Cerebellar nuclear complex (tissue), 1 donor: ENCODE results near the gene RPL14.
"Not testable (repeated sequence)": the region's sequence is repeated elsewhere in the genome, so short reads cannot be mapped to it uniquely, and the experiment has no call there.

Source experiments
- DNase-seq, 2 experiments: peaks; one replicate each; lab custom pipeline; 2025; lab: John Stamatoyannopoulos, UW

RPL14 gene

DNA sequence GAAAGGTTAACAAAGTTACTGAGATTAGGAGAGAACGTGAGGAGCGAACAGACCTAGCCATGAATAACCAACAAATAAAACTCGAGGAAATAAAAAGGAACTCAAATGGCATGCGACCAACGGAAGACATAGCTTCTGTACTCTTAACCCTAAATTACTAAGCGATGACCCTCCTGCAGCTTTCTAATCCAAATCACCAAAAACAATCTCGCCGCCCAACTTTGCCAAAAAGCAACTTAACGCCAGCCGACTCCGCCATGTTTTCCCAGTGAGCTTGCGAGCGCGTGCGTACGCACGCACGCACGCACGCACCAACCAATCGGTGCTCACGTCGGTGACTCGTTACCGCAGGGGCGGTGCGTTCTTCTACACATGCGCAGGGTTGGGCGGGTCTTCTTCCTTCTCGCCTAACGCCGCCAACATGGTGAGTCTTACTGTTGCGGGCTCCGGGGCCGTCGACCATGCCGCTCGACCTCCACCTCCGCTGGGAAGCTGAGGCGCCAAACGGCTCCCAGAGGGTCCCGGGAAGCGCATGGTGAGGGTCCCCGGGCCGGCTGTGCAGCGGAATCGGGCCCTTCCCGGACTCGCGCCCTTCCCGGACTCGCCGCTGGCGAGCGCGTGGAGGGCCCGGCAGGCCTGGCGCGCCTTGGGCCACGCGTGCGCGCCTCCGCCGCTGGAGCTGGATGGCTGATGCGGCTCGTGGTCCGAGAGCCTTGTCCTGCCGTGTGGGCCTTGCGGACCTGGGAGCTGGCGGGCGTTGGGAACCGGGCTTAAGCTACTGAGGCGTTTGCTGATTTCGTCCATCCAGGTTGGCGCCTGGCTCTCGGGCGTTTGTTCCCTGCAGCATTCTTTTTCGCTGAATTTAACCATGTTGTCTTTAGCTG, at the start of gene RPL14:
TSS of gene RPL14 (plus strand) at position 400 of the 884 bp plus-strand sequence. CDS start at position 533, 133 bp downstream.
- peak; percentile 72 to 84 for DNase-seq

DNA sequence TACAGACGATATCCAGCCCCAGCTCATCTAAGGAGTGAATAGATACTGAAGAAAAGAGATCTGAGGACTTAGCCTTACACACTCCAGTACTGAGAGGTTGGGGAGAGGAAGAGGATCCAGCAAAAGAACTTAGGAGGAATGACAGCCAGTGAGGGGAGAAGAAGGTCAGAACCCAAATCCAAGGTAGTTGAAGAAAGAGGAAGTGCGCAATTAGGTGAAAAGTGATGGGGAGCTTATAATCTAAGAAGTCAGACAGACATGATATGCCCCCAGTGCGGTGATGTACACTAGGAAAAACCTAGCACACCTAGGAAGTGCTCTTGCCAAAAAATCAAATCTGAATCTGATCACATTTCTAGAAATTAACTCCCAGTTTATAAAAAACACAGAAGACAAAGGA, 49.5 kb upstream of the RPL14 start:
- DNase-seq: no peak

DNA sequence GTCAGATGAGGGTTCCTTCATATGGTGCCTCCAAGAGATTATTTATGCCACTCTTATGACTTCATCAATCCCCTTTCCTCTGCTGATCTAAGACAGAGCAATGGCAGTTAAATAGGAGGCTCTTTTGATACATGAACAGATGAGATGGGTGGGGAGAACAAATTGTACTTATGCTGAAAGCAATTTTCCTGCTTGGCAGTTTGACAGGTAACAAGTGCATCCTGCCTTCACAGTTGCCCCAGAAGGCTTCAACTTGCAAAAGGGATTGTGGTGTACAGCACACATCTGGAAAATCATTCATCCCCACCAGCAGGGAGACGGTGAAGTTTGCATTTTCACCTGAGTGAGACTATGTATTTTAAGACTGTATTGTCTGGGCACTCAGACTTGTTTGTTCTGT, 42.9 kb upstream of the RPL14 start:
- DNase-seq: no peak

DNA sequence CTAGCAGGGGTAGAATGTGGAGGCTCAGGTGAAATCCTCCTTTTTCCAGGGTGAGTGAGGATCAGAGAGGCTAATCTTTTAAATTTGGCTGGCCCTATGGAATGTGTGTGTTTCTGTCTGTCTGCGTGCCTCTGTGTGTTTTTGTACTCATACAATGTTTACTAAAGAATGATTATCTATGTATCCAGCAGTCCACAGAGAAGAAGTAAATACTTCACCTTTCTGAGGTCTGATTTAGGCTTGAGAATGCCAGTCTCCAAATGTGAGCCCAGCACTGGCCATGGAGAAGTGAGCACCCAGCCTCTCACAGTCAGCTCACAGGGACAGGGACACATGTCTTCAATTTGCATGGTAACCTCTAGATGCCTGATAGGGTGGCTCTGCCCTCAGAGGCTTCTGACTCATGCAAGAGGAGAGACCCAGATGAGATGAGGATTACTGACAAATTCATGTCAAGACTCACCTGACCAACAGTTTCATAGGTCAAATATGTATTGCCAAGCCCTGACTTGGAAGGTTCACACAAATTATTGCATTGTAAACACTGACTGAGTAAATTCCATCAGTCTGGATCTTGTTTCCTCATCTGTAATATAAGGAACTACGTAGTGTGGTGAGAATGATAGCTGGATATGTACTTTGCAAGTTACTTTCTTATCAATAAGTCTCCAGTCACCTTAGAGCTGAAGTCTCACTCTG, 39.1 kb upstream of the RPL14 start:
- no peak for DNase-seq

DNA sequence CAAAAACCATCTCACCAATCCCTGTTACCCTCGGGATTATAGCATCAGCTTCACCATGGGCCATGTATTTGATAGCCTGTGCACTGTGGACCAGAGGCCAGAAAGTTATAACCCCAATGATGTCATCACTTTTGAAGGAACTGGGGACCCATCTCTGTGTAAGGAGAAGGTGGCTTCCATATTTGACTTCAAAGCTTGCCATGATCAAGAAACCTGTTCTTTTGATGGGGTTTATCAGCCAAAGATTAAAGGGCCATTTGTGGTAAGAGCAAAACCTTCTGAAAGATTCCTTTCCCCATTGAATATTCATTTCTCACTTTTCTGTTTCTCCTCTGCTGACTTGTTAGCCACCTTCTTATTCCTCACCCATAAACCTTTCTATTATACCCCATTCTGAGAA, 34.3 kb upstream of the RPL14 start:
- no peak for DNase-seq

DNA sequence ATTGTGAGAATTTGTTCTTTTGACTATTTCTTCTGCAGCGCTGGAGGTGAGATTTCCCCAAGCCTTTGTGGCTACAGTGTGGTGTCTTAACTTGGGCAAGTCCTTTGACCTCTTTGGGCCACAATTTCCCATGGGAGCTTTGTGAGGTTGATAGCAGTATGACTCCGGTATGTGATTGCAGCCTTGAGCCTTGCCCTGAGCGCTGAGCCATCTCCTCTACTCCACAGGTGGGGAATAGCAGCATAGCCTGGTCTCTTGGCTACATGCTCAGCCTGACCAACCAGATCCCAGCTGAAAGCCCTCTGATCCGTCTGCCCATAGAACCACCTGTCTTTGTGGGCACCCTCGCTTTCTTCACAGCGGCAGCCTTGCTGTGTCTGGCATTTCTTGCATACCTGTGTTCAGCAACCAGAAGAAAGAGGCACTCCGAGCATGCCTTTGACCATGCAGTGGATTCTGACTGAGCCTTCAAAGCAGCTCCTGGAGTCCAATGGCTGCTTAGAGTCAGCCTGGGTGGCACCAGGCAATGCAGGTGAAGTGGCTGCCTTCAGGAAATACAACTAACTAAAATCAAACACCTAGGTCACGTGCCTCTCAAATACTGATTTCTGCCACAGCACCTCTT, 30.0 kb upstream of the RPL14 start:
- no peak for DNase-seq

DNA sequence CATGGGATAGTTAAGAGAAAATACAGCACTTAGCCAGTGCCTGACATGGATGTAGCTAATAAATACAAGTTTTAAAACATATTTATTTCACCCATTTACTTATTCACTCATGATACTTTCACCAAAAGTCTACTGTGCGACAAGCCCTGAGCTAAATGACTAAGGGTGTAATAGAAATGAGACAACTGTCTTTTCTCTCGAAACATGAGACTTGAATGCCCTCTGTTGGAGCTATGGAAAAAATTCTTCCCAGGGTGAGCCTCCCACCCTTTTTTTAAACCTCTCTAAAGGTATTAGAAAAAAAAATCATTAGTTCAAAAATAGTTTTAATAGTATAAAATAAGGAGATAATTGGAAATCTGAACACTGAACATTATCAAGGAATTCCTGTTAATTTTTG, 24.3 kb upstream of the RPL14 start:
- no peak for DNase-seq

DNA sequence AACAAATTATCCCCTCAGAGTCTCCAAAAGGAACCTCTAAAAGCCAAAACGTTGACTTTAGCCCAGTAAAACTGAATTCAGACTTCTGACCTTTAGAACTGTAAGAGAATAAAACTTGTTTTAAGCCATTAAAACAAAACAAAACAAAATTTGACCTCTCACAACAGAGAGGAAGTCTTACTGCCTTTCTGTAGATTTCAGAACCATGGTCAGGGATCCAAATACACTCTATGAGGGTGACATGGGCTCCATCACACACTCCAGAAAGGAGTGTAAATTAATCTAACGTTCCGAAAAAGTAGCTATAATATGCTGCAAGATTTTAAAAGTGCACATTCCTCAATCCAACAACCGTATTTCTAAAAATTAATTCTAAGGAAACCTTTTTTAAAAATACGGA, 19.2 kb upstream of the RPL14 start:
- no peak for DNase-seq

DNA sequence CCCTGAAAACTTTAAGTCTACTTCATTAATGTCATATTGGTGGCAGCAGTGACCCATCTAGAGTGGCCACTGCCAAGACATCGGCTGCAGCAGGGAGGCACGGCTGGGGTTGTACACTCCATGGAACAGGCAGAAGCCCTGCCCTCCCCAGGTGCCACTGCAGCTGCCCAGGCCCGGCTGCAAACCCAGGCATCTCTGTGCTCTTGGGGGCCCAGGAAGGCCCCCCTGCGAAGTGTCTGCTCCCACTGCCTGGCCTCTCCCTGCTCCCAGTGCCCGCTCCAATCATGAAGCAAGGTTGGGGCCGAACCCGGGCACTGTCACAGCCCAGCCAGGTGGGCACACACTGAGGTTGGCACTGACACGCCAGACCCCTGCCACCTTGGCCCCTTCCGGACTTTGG, 12.1 kb upstream of the RPL14 start:
- DNase-seq: no peak

DNA sequence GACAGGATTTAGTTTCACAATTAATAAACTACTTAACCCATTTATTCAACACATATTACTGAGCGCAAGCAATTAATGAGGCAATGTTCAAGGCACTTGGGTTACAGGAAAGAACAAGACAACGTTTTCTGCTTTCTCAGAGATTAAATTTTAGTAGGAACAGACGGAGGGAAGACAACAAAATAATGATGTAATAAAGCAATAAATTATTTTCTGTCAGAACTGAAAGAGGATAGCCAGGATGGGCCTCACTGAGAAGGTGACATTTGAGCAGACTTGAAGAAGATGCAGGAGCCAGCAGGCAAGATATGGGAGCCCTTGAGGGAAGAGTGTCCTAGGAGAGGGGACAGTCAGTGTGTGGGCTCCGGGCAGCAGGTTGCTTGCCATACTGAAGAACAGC, 11.3 kb upstream of the RPL14 start:
- no peak for DNase-seq

DNA sequence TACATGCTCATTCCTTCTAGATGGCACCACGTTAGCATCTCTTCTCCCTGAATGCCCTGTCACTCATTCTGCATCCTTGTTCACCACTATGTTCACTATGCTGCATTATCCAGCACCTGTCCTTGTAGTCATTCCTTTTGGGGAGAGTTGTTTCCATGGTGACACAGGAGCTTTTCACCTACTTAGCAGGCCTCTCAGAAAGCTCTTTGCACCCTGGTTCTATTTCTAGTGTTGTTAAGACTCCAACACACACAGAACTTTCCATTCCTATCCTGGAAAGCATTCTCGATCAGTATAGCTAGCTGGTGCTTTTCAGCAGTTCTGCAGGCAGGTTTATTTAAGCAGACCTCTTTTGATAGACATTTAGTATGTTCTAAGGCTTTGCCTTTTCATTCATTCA, 6.7 kb upstream of the RPL14 start:
- no peak for DNase-seq

DNA sequence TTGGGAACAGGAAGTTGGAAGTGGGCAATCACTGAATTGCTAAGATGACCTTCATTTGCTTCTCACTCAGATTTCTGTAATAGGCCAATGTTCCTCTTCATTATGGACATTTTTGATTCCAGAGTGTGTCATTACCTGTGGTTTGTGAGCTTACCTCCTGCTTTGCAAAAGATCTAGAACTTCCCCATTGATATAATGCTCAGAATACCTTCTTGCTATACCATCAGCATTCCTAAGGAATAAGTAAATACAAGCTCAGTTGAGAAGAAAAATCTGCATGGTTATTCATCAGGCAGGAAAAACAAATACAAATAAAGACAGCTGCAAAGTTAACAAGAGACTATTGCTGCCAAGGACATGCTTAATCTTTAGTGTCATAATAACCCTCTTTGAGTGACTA, 5.6 kb upstream of the RPL14 start:
- DNase-seq: no peak

DNA sequence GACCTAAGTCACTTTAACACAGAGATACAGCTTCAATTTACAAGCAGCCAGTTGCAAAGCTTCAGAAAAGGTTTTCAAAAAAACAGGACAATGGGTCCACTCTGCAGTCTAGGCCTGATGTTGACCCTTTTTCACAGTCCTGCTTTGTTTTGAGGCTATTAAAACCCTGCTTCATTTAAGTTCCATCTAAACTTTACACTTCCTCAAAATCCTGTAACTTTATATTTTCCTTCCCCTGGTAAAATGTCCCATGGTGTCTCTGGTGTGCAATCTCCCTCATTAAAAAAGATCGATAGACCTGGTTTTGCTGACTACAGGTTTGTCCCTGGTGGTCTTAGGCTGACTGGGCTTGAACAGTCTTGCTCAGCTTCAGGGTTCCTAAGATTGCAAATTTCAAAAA, 5.1 kb upstream of the RPL14 start:
- no peak for DNase-seq

DNA sequence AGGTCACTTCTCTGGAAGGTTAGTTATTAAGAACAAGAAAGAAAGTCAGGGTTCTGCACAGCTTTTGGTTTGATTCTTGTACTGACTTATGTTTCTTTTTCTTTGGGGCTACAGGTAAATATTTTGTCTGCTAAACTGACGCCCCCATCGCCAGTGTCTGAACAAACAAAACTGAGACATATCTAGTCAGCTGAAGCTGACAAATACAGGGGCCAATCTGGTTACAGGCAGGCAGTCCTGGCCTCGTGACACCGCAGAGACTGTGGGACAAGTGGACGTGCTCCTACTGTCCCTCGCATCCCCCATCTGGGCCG, 4.6 kb upstream of the RPL14 start:
- DNase-seq: no peak

DNA sequence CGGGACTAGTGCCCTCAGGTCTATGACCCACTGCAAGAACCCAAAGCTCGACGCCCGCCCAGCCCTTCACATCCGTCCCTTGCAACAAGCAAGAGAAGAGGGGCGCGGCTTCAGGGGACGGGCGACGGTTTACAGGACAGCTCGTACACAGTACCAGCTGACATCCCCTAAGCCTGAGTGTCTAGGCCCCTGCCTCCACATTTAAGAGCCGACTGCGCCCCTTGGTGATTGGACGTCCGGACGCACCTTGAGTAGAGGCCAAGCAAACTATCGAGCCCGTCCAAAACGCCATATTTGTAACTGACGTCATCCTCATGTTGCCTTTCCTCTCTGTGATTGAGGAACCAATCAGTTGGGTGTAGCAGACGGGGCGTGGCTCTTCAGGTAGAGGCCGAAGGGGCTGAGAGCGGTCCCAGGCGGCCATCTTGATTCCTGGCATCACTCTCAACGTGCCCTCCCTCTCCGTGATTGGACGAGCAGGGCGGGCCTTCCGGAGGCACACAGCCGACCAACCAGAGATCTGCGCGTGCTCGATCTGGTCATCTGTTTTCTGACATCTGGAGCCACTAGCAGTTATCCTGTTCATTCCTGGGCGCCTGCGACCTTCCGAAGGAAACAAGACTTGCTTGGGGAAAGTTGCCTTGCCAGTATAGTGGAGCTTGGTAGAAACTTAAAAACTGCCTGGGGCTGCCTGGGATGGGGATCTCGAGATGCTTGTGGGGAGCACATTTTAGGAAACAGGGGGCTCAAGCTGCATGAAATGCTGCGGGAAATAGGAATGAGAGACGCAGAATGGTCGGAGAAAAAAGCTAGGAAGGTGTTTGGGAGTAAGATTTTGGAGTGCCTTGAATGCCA, 4.0 kb upstream of the RPL14 start:
- DNase-seq: peak; percentile 96 to 99

DNA sequence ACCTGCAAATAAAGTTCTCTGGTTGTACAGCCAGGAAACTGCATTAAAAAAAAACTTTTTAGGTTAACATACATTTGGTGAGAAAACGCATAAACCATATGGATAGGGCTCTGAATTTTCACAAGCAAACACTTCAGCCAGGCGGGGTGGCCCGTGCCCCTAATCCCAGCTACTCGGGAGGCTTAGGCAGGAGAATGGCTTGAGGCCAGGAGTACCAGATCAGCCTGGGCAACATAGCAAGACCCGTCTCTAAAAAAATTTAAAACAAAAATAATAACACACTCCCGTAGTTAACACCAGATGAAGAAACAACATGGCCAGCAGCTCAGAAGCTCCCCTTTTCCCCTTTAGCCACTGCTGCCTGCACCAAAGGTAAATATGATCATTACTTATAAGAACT, 3.2 kb upstream of the RPL14 start:
- no peak for DNase-seq

DNA sequence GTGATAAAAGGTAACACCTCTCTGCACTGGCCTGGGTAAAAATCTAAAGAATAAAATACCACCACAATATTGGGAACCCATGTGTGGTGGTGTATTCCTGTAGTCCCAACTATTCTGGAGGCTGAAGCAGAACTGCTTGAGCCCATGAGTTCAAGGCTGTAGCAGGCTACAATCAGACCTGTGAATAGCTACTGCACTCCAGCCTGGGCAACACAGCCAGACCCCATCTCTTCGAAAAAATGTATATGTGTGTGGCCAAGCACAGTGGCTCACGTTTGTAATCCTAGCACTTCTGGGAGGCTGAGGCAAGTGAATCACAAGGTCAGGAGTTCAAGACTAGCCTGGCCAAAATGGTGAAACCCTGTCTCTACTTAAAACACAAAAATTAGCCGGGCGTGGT, 1.8 kb upstream of the RPL14 start:
- DNase-seq: no peak

DNA sequence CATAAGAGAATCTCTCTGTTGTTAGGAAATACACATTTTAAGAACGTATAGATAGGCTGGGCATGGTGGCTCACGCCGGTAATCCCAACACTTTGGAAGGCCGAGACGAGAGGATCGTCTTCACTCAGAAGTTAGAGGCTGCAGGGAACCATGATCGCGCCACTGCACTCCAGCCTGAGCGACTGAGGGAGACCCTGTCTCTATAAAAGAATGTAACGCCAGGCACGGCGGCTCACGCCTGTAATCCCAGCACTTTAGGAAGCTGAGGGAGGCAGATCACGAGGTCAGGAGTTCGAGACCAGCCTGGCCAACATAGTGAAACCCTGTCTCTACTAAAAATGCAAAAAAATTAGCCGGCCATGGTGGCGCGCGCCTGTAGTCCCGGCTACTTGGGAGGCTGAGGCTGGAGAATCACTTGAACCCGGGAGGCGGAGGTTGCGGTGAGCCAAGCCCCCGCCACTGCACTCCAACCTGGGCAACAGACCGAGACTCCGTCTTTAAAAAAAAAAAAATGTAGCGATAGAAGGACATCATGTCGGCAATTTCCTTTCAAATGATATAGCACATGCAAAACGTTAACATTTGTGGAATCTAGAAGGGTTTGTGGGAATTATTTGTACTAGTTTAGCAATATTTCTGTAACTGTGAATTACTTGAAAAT, 730 bp upstream of the RPL14 start:
- no peak for DNase-seq

DNA sequence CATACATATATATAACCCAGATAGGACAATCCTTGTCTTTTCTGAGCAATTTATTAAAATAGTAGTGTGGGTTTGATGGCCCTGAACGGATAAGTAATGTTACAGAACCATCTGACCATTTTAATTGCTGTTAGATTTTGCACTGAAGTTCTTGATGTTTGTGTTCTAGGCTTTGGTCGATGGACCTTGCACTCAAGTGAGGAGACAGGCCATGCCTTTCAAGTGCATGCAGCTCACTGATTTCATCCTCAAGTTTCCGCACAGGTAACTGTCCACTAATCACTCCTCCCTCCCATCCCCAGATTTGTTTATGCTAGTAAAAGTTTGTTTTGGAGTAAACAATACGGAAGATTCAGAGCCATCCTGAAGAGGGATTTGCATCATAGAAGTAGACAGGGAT, 1.3 kb downstream of the RPL14 start:
- no peak for DNase-seq

DNA sequence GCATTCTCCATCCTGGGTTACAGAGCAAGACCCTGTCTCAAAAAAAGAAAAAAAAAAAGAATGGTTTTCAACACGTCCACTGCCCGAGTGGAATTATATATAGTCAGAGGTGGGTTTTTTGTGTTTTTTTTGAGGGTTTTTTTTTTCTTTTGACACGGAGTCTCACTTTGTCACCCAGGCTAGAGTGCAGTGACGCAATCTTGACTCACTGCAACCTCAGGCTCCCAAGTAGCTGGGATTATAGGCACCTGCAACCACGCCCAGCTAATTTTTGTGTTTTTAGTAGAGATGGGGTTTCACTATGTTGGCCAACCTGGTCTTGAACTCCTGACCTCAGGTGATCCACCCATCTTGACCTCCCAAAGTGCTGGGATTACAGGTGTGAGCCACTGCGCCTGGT, 3.3 kb downstream of the RPL14 start:
- DNase-seq: not testable (repeated sequence)

DNA sequence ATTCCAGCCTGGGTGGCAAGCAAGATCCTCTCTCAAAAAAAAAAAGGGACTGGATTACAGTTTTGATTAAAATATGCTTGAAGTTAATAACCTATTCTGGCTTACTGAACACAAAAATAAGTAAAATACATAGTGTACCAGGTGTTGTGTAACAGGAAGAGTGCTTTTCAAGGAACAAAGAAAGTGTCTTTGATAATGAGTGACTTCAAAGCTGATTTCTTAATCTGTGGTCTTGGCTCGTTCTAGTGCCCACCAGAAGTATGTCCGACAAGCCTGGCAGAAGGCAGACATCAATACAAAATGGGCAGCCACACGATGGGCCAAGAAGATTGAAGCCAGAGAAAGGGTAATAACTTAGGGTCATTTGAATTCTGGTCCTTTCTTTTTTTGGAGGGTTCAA, 4.0 kb downstream of the RPL14 start:
- DNase-seq: no peak

DNA sequence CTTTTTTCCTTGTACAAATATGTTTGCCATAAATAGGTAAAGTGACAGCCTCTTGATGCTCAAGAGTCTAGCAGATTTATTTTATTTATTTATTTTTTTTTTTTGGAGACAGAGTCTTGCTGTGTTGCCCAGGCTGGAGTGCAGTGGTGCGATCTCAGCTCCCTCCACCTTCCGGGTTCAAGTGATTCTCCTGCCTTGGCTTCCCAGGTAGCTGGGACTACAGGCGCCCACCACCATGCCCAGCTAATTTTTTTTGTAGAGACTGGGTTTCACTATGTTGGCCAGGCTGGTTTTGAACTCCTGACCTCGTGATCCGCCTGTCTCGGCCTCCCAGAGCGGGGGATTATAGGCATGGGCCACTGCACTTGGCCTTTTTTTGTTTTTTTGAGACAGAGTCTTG, 5.7 kb downstream of the RPL14 start:
- not testable (repeated sequence) for DNase-seq
